ENCODE results near the gene COTL1. TPM values are rescaled to one million over a fixed set of nuclear protein-coding genes. Genes with fewer than 3 reads are reported as not detected.

The COTL1 gene
- total RNA-seq, 1 donor from 2014 or later: 359 TPM

- no peak overlapping the region for H3K4me2 ChIP-seq (ENCODE audit: low read length)
- TF ChIP-seq CTCF (IDR thresholded peaks at IDR 0.05; ENCODE audit: insufficient read depth, low read depth, low read length) (no peak), EZH2 (IDR thresholded peaks at IDR 0.05; ENCODE audit: insufficient read depth, low read length) (no peak)
- no peaks in the 10 kb centered on the region for H3K27me3 Mint-ChIP-seq (ENCODE audit: low read depth, unreplicated experiment)
- H3K4me3 ChIP-seq (ENCODE audit: insufficient read depth, low read depth, low read length): no peak overlapping the region
- peaks cover 14% of the 10 kb centered on the region for H3K36me3 ChIP-seq (ENCODE audit: insufficient read depth, low read length)
- H3K27ac Mint-ChIP-seq (ENCODE audit: unreplicated experiment): no peak overlapping the region
- H3K9me3 Mint-ChIP-seq (ENCODE audit: unreplicated experiment): no peaks in the 10 kb centered on the region
- no peak overlapping the region for H3K4me3 Mint-ChIP-seq (ENCODE audit: unreplicated experiment)
- peaks cover 21% of the 10 kb centered on the region for H3K36me3 Mint-ChIP-seq (ENCODE audit: low read depth, unreplicated experiment)
- no peak overlapping the region for H3K9ac ChIP-seq (ENCODE audit: low read length)
- H3K27me3 ChIP-seq (ENCODE audit: insufficient read depth, low read length): no peaks in the 10 kb centered on the region
- peaks cover 3% of the 10 kb centered on the region for H3K79me2 ChIP-seq (ENCODE audit: insufficient read depth, low read length)
- DNase-seq (ENCODE audit: low read depth) (no peak), FAIRE-seq (no peak)
- peaks cover 29% of the 10 kb centered on the region for H4K20me1 ChIP-seq (ENCODE audit: insufficient read depth, low read length)
- H2AFZ ChIP-seq (ENCODE audit: low read depth, low read length): no peak overlapping the region
- H3K4me1 Mint-ChIP-seq (ENCODE audit: low read depth, unreplicated experiment): peaks cover 3% of the 10 kb centered on the region
- no peaks in the 10 kb centered on the region for H3K4me1 ChIP-seq (ENCODE audit: insufficient read depth, low read length)
- no peak overlapping the region for H3K27ac ChIP-seq (ENCODE audit: low read depth, low read length)
- H3K9me3 ChIP-seq (ENCODE audit: insufficient read depth, low read depth, low read length): no peaks in the 10 kb centered on the region
Observed at GRCh38 chr16:84657229-84657837, 39.5 kb upstream of the COTL1 start.

GRCh38 chr16:84656649-84657048, 38.8 kb upstream of the COTL1 start:
- H3K27ac Mint-ChIP-seq (ENCODE audit: unreplicated experiment): no peak overlapping the region
- peaks cover 19% of the 10 kb centered on the region for H3K36me3 Mint-ChIP-seq (ENCODE audit: low read depth, unreplicated experiment)
- H3K9me3 Mint-ChIP-seq (ENCODE audit: unreplicated experiment): no peaks in the 10 kb centered on the region
- no peak for TF ChIP-seq EZH2 (IDR thresholded peaks at IDR 0.05; ENCODE audit: insufficient read depth, low read length)
- TF ChIP-seq CTCF (IDR thresholded peaks at IDR 0.05; ENCODE audit: insufficient read depth, low read depth, low read length): no peak
- H3K9ac ChIP-seq (ENCODE audit: low read length): no peak overlapping the region
- H3K27me3 ChIP-seq (ENCODE audit: insufficient read depth, low read length): no peaks in the 10 kb centered on the region
- H3K4me1 Mint-ChIP-seq (ENCODE audit: low read depth, unreplicated experiment): peaks cover 7% of the 10 kb centered on the region
- no peak overlapping the region for H2AFZ ChIP-seq (ENCODE audit: low read depth, low read length)
- H3K9me3 ChIP-seq (ENCODE audit: insufficient read depth, low read depth, low read length): no peaks in the 10 kb centered on the region
- no peak overlapping the region for H3K4me2 ChIP-seq (ENCODE audit: low read length)
- H3K27ac ChIP-seq (ENCODE audit: low read depth, low read length): no peak overlapping the region
- peaks cover 16% of the 10 kb centered on the region for H3K36me3 ChIP-seq (ENCODE audit: insufficient read depth, low read length)
- H3K4me3 Mint-ChIP-seq (ENCODE audit: unreplicated experiment): no peak overlapping the region
- FAIRE-seq: no peak
- H3K27me3 Mint-ChIP-seq (ENCODE audit: low read depth, unreplicated experiment): no peaks in the 10 kb centered on the region
- DNase-seq (ENCODE audit: low read depth): no peak
- H3K4me3 ChIP-seq (ENCODE audit: insufficient read depth, low read depth, low read length): no peak overlapping the region
- H3K79me2 ChIP-seq (ENCODE audit: insufficient read depth, low read length): peaks cover 3% of the 10 kb centered on the region
- no peaks in the 10 kb centered on the region for H3K4me1 ChIP-seq (ENCODE audit: insufficient read depth, low read length)
- H4K20me1 ChIP-seq (ENCODE audit: insufficient read depth, low read length): peaks cover 34% of the 10 kb centered on the region

- H3K36me3 Mint-ChIP-seq (ENCODE audit: low read depth, unreplicated experiment): peaks cover 16% of the 10 kb centered on the region
- DNase-seq (ENCODE audit: low read depth) (no peak), FAIRE-seq (no peak)
- Histone ChIP-seq H3K27ac (ENCODE audit: low read depth, low read length) (no peak overlapping the region), H4K20me1 (ENCODE audit: insufficient read depth, low read length) (peaks cover 42% of the 10 kb centered on the region), H3K79me2 (ENCODE audit: insufficient read depth, low read length) (peaks cover 3% of the 10 kb centered on the region), H3K4me2 (ENCODE audit: low read length) (no peak overlapping the region), H3K9ac (ENCODE audit: low read length) (no peak overlapping the region), H3K27me3 (ENCODE audit: insufficient read depth, low read length) (no peaks in the 10 kb centered on the region), H3K4me3 (ENCODE audit: insufficient read depth, low read depth, low read length) (no peak overlapping the region), H3K4me1 (ENCODE audit: insufficient read depth, low read length) (peaks cover 11% of the 10 kb centered on the region), H2AFZ (ENCODE audit: low read depth, low read length) (no peak overlapping the region), H3K9me3 (ENCODE audit: insufficient read depth, low read depth, low read length) (no peaks in the 10 kb centered on the region), H3K36me3 (ENCODE audit: insufficient read depth, low read length) (peaks cover 12% of the 10 kb centered on the region)
- no peaks in the 10 kb centered on the region for H3K27me3 Mint-ChIP-seq (ENCODE audit: low read depth, unreplicated experiment)
- TF ChIP-seq CTCF (IDR thresholded peaks at IDR 0.05; ENCODE audit: insufficient read depth, low read depth, low read length) (no peak), EZH2 (IDR thresholded peaks at IDR 0.05; ENCODE audit: insufficient read depth, low read length) (no peak)
- H3K4me3 Mint-ChIP-seq (ENCODE audit: unreplicated experiment): no peak overlapping the region
- no peak overlapping the region for H3K27ac Mint-ChIP-seq (ENCODE audit: unreplicated experiment)
- peaks cover 21% of the 10 kb centered on the region for H3K4me1 Mint-ChIP-seq (ENCODE audit: low read depth, unreplicated experiment)
- no peaks in the 10 kb centered on the region for H3K9me3 Mint-ChIP-seq (ENCODE audit: unreplicated experiment)
Observed at GRCh38 chr16:84654998-84655397, 37.1 kb upstream of the COTL1 start.

All from astrocyte (in vitro differentiated cells and primary cell).